Neuron (in vitro differentiated cells): ENCODE measurements around the gene CHRNA4.
"Not testable (repeated sequence)": the region's sequence is repeated elsewhere in the genome, so short reads cannot be mapped to it uniquely, and the experiment has no call there.

ENCODE experiments used
- H2AFZ ChIP-seq: one replicate; pipeline ENCODE4 v1.6.1; 2013; ENCODE audit warnings: low read depth, mild to moderate bottlenecking, inconsistent platforms, low read length, moderate library complexity
- H3K27me3 ChIP-seq: one replicate; pipeline ENCODE4 v1.6.1; 2013; ENCODE audit warnings: low read length; ENCODE audit not compliant: insufficient read depth
- H3K36me3 ChIP-seq: one replicate; pipeline ENCODE4 v1.6.1; 2013; ENCODE audit warnings: low read length; ENCODE audit not compliant: insufficient read depth
- H3K4me1 ChIP-seq: one replicate; pipeline ENCODE4 v1.6.1; 2013; ENCODE audit warnings: low read length; ENCODE audit not compliant: insufficient read depth
- H3K4me3 ChIP-seq: 2 replicates; pipeline ENCODE4 v1.5.1; 2013; ENCODE audit warnings: mild to moderate bottlenecking, low read length, moderate library complexity
- H3K9me3 ChIP-seq: one replicate; pipeline ENCODE4 v1.6.1; 2013; ENCODE audit warnings: low read length

CHRNA4 gene

GRCh38 chr20:63393566-63393965 is 32.4 kb upstream of the CHRNA4 start:
- H3K4me3 ChIP-seq: no peak overlapping the region
- peaks cover 19% of the 10 kb centered on the region for H3K4me1 ChIP-seq
- H3K36me3 ChIP-seq: no peaks in the 10 kb centered on the region
- H3K9me3 ChIP-seq: peaks cover 3% of the 10 kb centered on the region
- H3K27me3 ChIP-seq: no peaks in the 10 kb centered on the region
- H2AFZ ChIP-seq: no peak overlapping the region

- H3K4me1 ChIP-seq: peaks cover 19% of the 10 kb centered on the region
- no peak overlapping the region for H3K4me3 ChIP-seq
- peaks cover 5% of the 10 kb centered on the region for H3K9me3 ChIP-seq
- no peak overlapping the region for H2AFZ ChIP-seq
- no peaks in the 10 kb centered on the region for H3K36me3 ChIP-seq
- H3K27me3 ChIP-seq: no peaks in the 10 kb centered on the region
Measured at GRCh38 chr20:63392465-63393365, 31.6 kb upstream of the CHRNA4 start.

- H3K36me3 ChIP-seq: no peaks in the 10 kb centered on the region
- no peak overlapping the region for H3K4me3 ChIP-seq
Measured at GRCh38 chr20:63387917-63388316, 26.8 kb upstream of the CHRNA4 start.

GRCh38 chr20:63387393-63387792 is 26.2 kb upstream of the CHRNA4 start:
- no peak overlapping the region for H3K4me3 ChIP-seq

More at GRCh38 chr20:63387917-63388316, 26.8 kb upstream of the CHRNA4 start:
- no peaks in the 10 kb centered on the region for H3K27me3 ChIP-seq
- H2AFZ ChIP-seq: no peak overlapping the region
- H3K4me1 ChIP-seq: peaks cover 3% of the 10 kb centered on the region
- H3K9me3 ChIP-seq: peaks cover 15% of the 10 kb centered on the region

GRCh38 chr20:63386491-63386890 is 25.3 kb upstream of the CHRNA4 start:
- Histone ChIP-seq H3K9me3 (peaks cover 14% of the 10 kb centered on the region), H3K27me3 (no peaks in the 10 kb centered on the region), H3K4me3 (no peak overlapping the region), H3K36me3 (no peaks in the 10 kb centered on the region), H3K4me1 (peaks cover 3% of the 10 kb centered on the region), H2AFZ (no peak overlapping the region)

More at GRCh38 chr20:63387393-63387792, 26.2 kb upstream of the CHRNA4 start:
- Histone ChIP-seq H3K36me3 (no peaks in the 10 kb centered on the region), H3K27me3 (no peaks in the 10 kb centered on the region), H3K9me3 (peaks cover 15% of the 10 kb centered on the region), H2AFZ (no peak overlapping the region), H3K4me1 (no peaks in the 10 kb centered on the region)

GRCh38 chr20:63385819-63386218 is 24.7 kb upstream of the CHRNA4 start:
- peaks cover 5% of the 10 kb centered on the region for H3K27me3 ChIP-seq
- H3K9me3 ChIP-seq: peaks cover 13% of the 10 kb centered on the region
- no peak overlapping the region for H3K4me3 ChIP-seq

GRCh38 chr20:63384336-63384735 is 23.2 kb upstream of the CHRNA4 start:
- peaks cover 5% of the 10 kb centered on the region for H3K27me3 ChIP-seq
- H3K4me1 ChIP-seq: peaks cover 12% of the 10 kb centered on the region
- H2AFZ ChIP-seq: no peak overlapping the region
- H3K36me3 ChIP-seq: no peaks in the 10 kb centered on the region
- H3K4me3 ChIP-seq: no peak overlapping the region
- H3K9me3 ChIP-seq: peaks cover 13% of the 10 kb centered on the region

More at GRCh38 chr20:63385819-63386218, 24.7 kb upstream of the CHRNA4 start:
- Histone ChIP-seq H3K36me3 (no peaks in the 10 kb centered on the region), H3K4me1 (peaks cover 8% of the 10 kb centered on the region), H2AFZ (no peak overlapping the region)

GRCh38 chr20:63383556-63383955 is 22.4 kb upstream of the CHRNA4 start:
- H2AFZ ChIP-seq: no peak overlapping the region
- H3K4me1 ChIP-seq: peaks cover 20% of the 10 kb centered on the region
- H3K9me3 ChIP-seq: peaks cover 13% of the 10 kb centered on the region
- no peak overlapping the region for H3K4me3 ChIP-seq
- peaks cover 5% of the 10 kb centered on the region for H3K27me3 ChIP-seq
- H3K36me3 ChIP-seq: no peaks in the 10 kb centered on the region

- Histone ChIP-seq H3K9me3 (peaks cover 10% of the 10 kb centered on the region), H3K4me1 (peaks cover 28% of the 10 kb centered on the region), H2AFZ (no peak overlapping the region), H3K4me3 (no peak overlapping the region), H3K27me3 (peaks cover 5% of the 10 kb centered on the region), H3K36me3 (no peaks in the 10 kb centered on the region)
Measured at GRCh38 chr20:63382551-63383300, 21.6 kb upstream of the CHRNA4 start.

GRCh38 chr20:63381781-63382431 is 20.8 kb upstream of the CHRNA4 start:
- peaks cover 6% of the 10 kb centered on the region for H3K9me3 ChIP-seq
- peaks cover 5% of the 10 kb centered on the region for H3K27me3 ChIP-seq
- no peak overlapping the region for H3K4me3 ChIP-seq
- H3K36me3 ChIP-seq: no peaks in the 10 kb centered on the region
- H3K4me1 ChIP-seq: peaks cover 36% of the 10 kb centered on the region
- no peak overlapping the region for H2AFZ ChIP-seq

GRCh38 chr20:63380346-63380870 is 19.3 kb upstream of the CHRNA4 start:
- H3K4me1 ChIP-seq: peaks cover 46% of the 10 kb centered on the region
- H3K4me3 ChIP-seq: no peak overlapping the region
- H3K9me3 ChIP-seq: no peaks in the 10 kb centered on the region
- H2AFZ ChIP-seq: no peak overlapping the region
- no peaks in the 10 kb centered on the region for H3K36me3 ChIP-seq
- H3K27me3 ChIP-seq: peaks cover 5% of the 10 kb centered on the region

GRCh38 chr20:63379872-63380271 is 18.7 kb upstream of the CHRNA4 start:
- not testable (repeated sequence) for H3K4me3 ChIP-seq, H3K27me3 ChIP-seq, H2AFZ ChIP-seq, H3K36me3 ChIP-seq, H3K9me3 ChIP-seq
- peaks cover 46% of the 10 kb centered on the region for H3K4me1 ChIP-seq
